KMS-11 (cell line): ENCODE data around the gene ETV7.

Source experiments
- H2AFZ ChIP-seq: fragments of 200-600 bp; sonication (generic); 2 replicates; pipeline ENCODE4 v1.6.1; 2016; ENCODE audit warnings: antibody characterized with exemption, mixed run types, low read depth
- H3K27ac ChIP-seq: fragments of 200-600 bp; sonication (generic); 2 replicates; pipeline ENCODE4 v1.6.1; 2016; ENCODE audit warnings: mild to moderate bottlenecking, mixed run types
- H3K27me3 ChIP-seq: fragments of 200-600 bp; sonication (generic); 2 replicates; pipeline ENCODE4 v1.6.1; 2017; ENCODE audit warnings: mild to moderate bottlenecking, low read depth, mixed run types, moderate library complexity; ENCODE audit not compliant: insufficient read depth
- H3K36me3 ChIP-seq: fragments of 200-600 bp; sonication (generic); 2 replicates; pipeline ENCODE4 v1.6.1; 2017; ENCODE audit warnings: mild to moderate bottlenecking, mixed run types; ENCODE audit not compliant: insufficient read depth
- H3K4me1 ChIP-seq: fragments of 200-600 bp; sonication (generic); 2 replicates; pipeline ENCODE4 v1.6.1; 2016; ENCODE audit warnings: mild to moderate bottlenecking, low read depth, mixed run types; ENCODE audit not compliant: poor library complexity, severe bottlenecking
- H3K4me2 ChIP-seq: fragments of 200-600 bp; sonication (generic); 2 replicates; pipeline ENCODE4 v1.7.0; 2016; ENCODE audit warnings: mild to moderate bottlenecking, mixed run types
- H3K4me3 ChIP-seq: fragments of 200-600 bp; sonication (generic); IDR thresholded peaks from 2 replicates; pipeline ENCODE4 v1.6.1; 2017; ENCODE audit warnings: low read depth, low read length, mixed read lengths; ENCODE audit not compliant: insufficient read depth
- H3K79me2 ChIP-seq: fragments of 200-600 bp; sonication (generic); 2 replicates; pipeline ENCODE4 v1.6.1; 2016; ENCODE audit warnings: low read depth, mixed run types; ENCODE audit not compliant: insufficient read depth
- H3K9ac ChIP-seq: fragments of 200-600 bp; sonication (generic); 2 replicates; pipeline ENCODE4 v1.6.1; 2016; ENCODE audit warnings: mild to moderate bottlenecking, mixed run types
- H4K20me1 ChIP-seq: fragments of 200-600 bp; sonication (generic); 2 replicates; pipeline ENCODE4 v1.6.1; 2016; ENCODE audit warnings: mild to moderate bottlenecking, mixed run types; ENCODE audit not compliant: insufficient read depth
- CTCF ChIP-seq: fragments of 200-600 bp; sonication (generic); conservative IDR thresholded peaks from 2 replicates; pipeline ENCODE4 v1.6.1; 2017; ENCODE audit warnings: low read depth, mild to moderate bottlenecking, antibody characterized with exemption, low read length, moderate library complexity, mixed read lengths

Gene ETV7

GRCh38 chr6:36346486-36347273 lies 40.8 kb downstream of the ETV7 start:
- Histone ChIP-seq H3K9ac (no peak overlapping the region), H3K36me3 (no peaks in the 10 kb centered on the region)
- no peak for TF ChIP-seq CTCF

GRCh38 chr6:36345681-36346466 lies 41.6 kb downstream of the ETV7 start:
- Histone ChIP-seq H3K79me2 (no peaks in the 10 kb centered on the region), H2AFZ (no peak overlapping the region), H3K27ac (no peak overlapping the region), H3K4me3 (no peak overlapping the region), H3K27me3 (no peaks in the 10 kb centered on the region), H3K36me3 (no peaks in the 10 kb centered on the region), H4K20me1 (no peaks in the 10 kb centered on the region), H3K4me2 (no peak overlapping the region), H3K4me1 (peaks cover 19% of the 10 kb centered on the region), H3K9ac (no peak overlapping the region)
- TF ChIP-seq CTCF, result no peak

More at GRCh38 chr6:36346486-36347273, 40.8 kb downstream of the ETV7 start:
- no peak overlapping the region for H3K4me2 ChIP-seq
- H3K4me1 ChIP-seq, result peaks cover 19% of the 10 kb centered on the region
- H2AFZ ChIP-seq, result no peak overlapping the region
- no peaks in the 10 kb centered on the region for H3K27me3 ChIP-seq
- no peak overlapping the region for H3K4me3 ChIP-seq
- H4K20me1 ChIP-seq, result no peaks in the 10 kb centered on the region
- H3K79me2 ChIP-seq, result no peaks in the 10 kb centered on the region
- H3K27ac ChIP-seq, result no peak overlapping the region

DNA sequence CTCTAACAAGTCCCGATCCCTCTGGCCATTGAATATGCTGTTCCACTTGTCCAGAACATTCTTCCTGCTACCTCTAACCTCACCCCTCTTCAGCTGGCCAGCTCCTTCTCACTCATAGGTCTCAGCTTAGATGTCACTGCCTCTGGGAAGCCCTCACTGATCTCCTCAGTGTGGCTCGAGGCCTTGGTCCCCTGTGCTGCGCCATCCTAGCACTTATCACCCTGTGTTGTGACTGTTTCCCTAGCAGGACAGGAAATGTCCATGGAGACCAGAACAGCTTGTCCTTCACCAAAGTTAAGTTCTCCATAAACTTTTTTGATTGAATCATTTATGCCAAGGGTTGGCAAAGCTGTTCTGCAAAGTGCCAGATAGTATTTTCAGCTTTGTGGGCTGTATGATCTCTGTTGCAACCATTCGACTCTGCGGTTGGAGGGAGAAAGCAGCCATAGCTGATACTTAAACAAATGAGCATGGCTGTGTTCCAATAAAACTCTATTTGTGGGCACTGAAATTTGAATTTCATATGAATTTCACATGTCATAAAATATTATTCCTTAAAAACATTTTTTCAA lies 44.3 kb downstream of the ETV7 start:
- H3K4me3 ChIP-seq, result no peak overlapping the region
- no peak overlapping the region for H2AFZ ChIP-seq
- no peaks in the 10 kb centered on the region for H4K20me1 ChIP-seq
- H3K79me2 ChIP-seq, result no peaks in the 10 kb centered on the region
- no peak overlapping the region for H3K9ac ChIP-seq
- no peaks in the 10 kb centered on the region for H3K27me3 ChIP-seq
- H3K36me3 ChIP-seq, result no peaks in the 10 kb centered on the region
- no peaks in the 10 kb centered on the region for H3K4me1 ChIP-seq
- TF ChIP-seq CTCF, result no peak
- H3K4me2 ChIP-seq, result no peak overlapping the region
- H3K27ac ChIP-seq, result no peak overlapping the region

- Histone ChIP-seq H2AFZ (peak overlapping the region; percentile 71), H3K36me3 (no peaks in the 10 kb centered on the region), H3K4me2 (no peak overlapping the region), H3K27me3 (no peaks in the 10 kb centered on the region), H3K4me3 (no peak overlapping the region), H4K20me1 (no peaks in the 10 kb centered on the region), H3K79me2 (no peaks in the 10 kb centered on the region), H3K9ac (no peak overlapping the region), H3K27ac (no peak overlapping the region), H3K4me1 (peaks cover 8% of the 10 kb centered on the region)
- TF ChIP-seq CTCF, result peak; percentile 87
Observed at GRCh38 chr6:36340618-36341454, 46.6 kb downstream of the ETV7 start.
